Activated CD8-positive, alpha-beta memory T cell treated with anti-CD3 and anti-CD28 coated beads for 36 hours (primary cell): ENCODE measurements around the gene DGUOK. TPM values are rescaled to one million over a fixed set of nuclear protein-coding genes. Genes with fewer than 3 reads are reported as not detected.

Source experiments
- CTCF ChIA-PET: fragments of 350-600 bp; sonication (Branson Sonifier 250); formaldehyde crosslinking; loops from one replicate; lab custom pipeline; 2021; ENCODE audit warnings: antibody characterized with exemption; lab: Charles Lee
- POLR2A ChIA-PET: fragments of 350-600 bp; sonication (Branson Sonifier 250); formaldehyde crosslinking; loops from one replicate; lab custom pipeline; 2021; ENCODE audit warnings: antibody characterized with exemption; lab: Charles Lee
- total RNA-seq, 2 experiments: library from RNA; stranded (reverse); gene quantifications; one replicate each; pipeline ENCODE4 v1.2.3, GENCODE V29; 2021

Gene DGUOK
- total RNA-seq, 2 experiments from 2014 or later, result 92.2 to 99.4 TPM

GRCh38 chr2:73982140-73982617 is 55.5 kb downstream of the DGUOK start:
- POLR2A ChIA-PET, result interaction anchor here (1.0 to 1.1 kb wide), 2 partner anchors 11 to 55 kb away, joined by 3 read pairs; partner anchors contain the start of gene DGUOK
- CTCF ChIA-PET, result interaction anchor here (1.1 kb wide), 1 partner anchor 138 kb away, joined by 3 read pairs; no protein-coding TSS in a partner anchor

- CTCF ChIA-PET, result interaction anchor here (1.5 to 1.9 kb wide), 2 partner anchors 13 to 20 kb away, joined by 4 to 5 read pairs; no protein-coding TSS in a partner anchor
- POLR2A ChIA-PET, result no interaction called here
Measured at GRCh38 chr2:73983322-73984202, 56.9 kb downstream of the DGUOK start.

GRCh38 chr2:73984203-73984921 is 57.7 kb downstream of the DGUOK start, which contains the start of gene TET3:
Gene TET3, plus strand, starts transcription at chr2:73984910. Its CDS starts 1,494 bp downstream, at chr2:73986404.
- ChIA-PET POLR2A (no interaction called here), CTCF (interaction anchor here (1.5 to 1.9 kb wide), 2 partner anchors 13 to 21 kb away, joined by 4 to 5 read pairs; no protein-coding TSS in a partner anchor)

- CTCF ChIA-PET, result interaction anchor here (1.9 kb wide), 1 partner anchor 14 kb away, joined by 4 read pairs; no protein-coding TSS in a partner anchor
- POLR2A ChIA-PET, result no interaction called here
Measured at GRCh38 chr2:73984922-73985307, 58.2 kb downstream of the DGUOK start.

GRCh38 chr2:73985308-73986084 is 58.8 kb downstream of the DGUOK start:
- CTCF ChIA-PET, result interaction anchor here (1.2 to 1.5 kb wide), 2 partner anchors 16 to 78 kb away, joined by 3 to 5 read pairs; no protein-coding TSS in a partner anchor
- POLR2A ChIA-PET, result interaction anchor here (0.6 to 1.5 kb wide), 3 partner anchors 22 to 135 kb away, joined by 3 to 6 read pairs (median 5); partner anchors contain the start of gene DGUOK

- CTCF ChIA-PET, result interaction anchor here (1.1 to 2.1 kb wide), 5 partner anchors 10 to 161 kb away, joined by 3 to 10 read pairs (median 5); partner anchors contain the start of gene STAMBP
- POLR2A ChIA-PET, result interaction anchor here (0.6 to 1.5 kb wide), 5 partner anchors 15 to 134 kb away, joined by 3 to 6 read pairs (median 4); partner anchors contain the start of gene DGUOK
Measured at GRCh38 chr2:73986085-73986681, 59.5 kb downstream of the DGUOK start.

DNA sequence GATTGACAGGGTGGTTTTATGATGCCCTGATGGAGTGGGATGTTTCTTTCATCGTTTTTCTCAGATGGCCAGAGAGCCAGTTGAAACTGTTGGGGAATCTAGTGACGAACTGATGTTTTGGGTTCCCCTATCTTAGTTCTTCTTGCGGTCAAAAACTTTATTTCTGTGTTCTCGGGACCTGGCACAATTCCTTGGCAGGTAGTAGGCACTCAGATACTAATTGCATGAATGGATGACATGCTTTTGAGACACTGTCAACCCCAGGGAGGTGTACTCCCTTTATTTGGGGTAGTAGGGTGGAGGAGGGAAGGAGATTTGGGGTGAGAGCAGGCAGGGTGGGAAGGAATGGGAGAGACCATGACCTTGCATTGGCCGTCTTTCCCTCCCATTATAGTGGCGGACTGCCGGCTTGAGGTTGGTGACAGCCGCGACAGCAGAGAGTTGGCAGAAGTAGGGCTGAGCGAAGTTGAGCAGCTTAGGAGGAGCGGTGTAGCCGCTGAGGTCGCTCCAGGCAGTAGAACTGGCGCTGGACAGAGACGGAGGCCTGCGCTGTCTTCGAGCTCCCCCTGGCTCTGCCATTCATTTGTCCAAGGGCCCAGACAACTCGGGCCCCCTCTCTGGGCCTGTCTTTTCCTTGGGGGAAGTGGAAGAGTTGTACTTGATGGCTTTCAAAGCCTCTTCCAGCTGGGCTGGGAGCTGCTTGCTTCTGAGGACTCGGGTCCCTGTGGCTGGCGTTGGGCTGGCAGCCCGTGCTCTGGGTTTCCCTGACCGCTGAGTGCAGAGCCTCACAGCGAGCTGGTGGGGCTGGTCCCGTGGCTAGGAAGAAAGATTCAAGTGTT is 60.6 kb downstream of the DGUOK start:
- POLR2A ChIA-PET, result interaction anchor here (0.8 to 1.1 kb wide), 3 partner anchors 13 to 212 kb away, joined by 3 to 4 read pairs (median 3); no protein-coding TSS in a partner anchor
- CTCF ChIA-PET, result interaction anchor here (0.8 to 2.1 kb wide), 12 partner anchors 9 to 162 kb away, joined by 3 to 10 read pairs (median 4); partner anchors contain the start of gene STAMBP

DNA sequence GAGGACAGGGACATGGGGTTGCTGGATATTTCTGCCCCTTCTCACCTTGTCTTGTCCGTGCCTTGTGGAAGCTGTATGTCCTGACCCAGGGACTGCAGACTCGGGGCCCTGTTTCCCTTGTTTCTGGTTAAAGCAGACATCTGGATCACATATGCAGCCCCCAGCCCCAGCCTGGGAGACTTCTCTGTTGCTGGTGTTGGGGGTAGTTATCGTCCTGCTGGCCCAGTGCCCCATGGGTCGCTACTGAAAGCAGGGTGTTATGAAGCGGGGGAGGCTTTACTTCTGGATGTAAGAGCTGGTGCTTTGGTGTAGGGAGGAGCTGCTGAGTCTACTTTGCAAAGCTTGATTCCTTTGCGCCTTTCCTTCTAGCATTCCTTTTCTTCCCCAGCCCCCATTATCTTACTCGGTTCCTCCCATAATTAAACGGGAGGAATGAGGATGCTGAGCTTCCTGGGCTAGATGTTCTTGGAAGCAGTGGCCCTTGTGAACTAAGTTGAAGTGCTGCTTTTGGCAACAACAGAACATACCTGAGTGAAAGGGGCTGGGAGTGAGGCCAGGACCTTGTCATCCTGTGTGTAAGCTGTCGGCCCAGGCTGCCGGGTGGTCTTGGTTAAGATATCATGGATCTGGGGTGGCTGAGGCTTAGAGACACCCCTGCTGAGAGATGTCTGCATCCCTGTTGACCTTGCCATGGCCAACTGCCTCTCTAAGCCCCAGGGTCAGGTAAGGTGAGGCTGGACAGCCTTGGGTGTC is 61.4 kb downstream of the DGUOK start:
- CTCF ChIA-PET, result interaction anchor here (0.7 to 2.1 kb wide), 13 partner anchors 8 to 161 kb away, joined by 3 to 10 read pairs (median 4); no protein-coding TSS in a partner anchor
- POLR2A ChIA-PET, result no interaction called here

DNA sequence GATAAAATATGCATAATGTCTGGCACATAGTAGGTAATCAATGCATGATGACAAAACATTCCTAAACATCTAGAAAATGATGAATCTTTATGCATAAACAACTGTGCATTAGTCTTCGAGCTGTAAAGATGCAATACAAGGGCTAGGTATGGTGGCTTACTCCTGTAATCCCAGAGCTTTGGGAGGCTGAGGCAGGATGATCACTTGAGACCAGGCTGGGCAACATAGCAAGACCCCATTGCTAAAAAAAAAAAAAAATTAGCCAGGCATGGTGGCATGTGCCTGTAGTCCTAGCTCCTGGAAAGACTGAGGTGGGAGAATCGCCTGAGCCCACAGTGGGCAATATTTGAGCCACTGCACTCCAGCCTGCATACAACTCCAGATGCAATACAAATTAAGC is 63.3 kb downstream of the DGUOK start:
- POLR2A ChIA-PET, result no interaction called here
- CTCF ChIA-PET, result no interaction called here

- CTCF ChIA-PET, result no interaction called here
- POLR2A ChIA-PET, result no interaction called here
Measured at GRCh38 chr2:73990531-73990930, 63.9 kb downstream of the DGUOK start.

GRCh38 chr2:73992036-73992435 is 65.4 kb downstream of the DGUOK start:
- ChIA-PET CTCF (no interaction called here), POLR2A (no interaction called here)

GRCh38 chr2:73993376-73993775 is 66.7 kb downstream of the DGUOK start:
- CTCF ChIA-PET, result no interaction called here
- POLR2A ChIA-PET, result no interaction called here

DNA sequence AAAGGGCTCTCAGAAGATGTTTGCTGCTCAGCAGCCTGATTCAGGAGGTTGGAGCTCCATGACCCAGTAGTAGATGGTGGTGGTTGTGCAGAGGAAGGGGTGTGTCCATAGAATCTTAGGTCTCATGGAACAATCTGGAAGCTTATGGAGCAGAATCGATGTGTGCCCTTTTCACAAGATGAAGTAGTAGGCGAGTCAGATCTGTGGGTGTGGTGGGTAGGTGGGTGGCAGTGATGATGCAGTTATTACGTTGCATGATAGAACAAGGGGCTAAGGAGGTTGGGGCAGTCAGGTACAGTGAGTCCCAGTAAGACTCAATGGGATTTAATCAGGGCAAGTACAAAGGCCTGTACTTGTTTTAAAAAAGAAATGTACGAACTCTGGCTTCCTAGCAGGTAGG is 67.1 kb downstream of the DGUOK start:
- POLR2A ChIA-PET, result no interaction called here

GRCh38 chr2:73994178-73994831 is 67.6 kb downstream of the DGUOK start:
- CTCF ChIA-PET, result interaction anchor here (0.7 kb wide), 2 partner anchors 14 to 42 kb away, joined by 3 read pairs; no protein-coding TSS in a partner anchor
- POLR2A ChIA-PET, result no interaction called here

More for the DNA sequence above, 67.1 kb downstream of the DGUOK start:
- CTCF ChIA-PET, result no interaction called here

DNA sequence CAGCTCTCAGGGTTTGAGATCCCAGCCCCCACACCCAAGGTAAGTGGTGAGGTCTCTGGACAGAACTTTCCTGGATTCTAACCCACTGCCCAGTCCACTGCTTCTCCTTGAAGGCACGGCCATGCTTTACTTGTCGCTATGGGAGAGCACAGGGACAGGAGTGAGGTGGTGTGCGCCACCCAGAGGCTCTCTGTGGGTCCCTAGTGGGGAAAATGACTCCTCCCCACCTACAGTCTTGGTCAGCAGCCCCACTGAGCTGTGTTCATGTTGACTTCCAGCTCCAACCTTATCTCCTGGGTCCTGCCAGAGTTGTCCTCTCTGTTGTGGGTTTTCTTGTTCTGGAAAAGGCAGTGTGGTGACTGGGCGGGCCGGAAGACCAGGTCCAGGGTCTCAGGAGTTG is 69.1 kb downstream of the DGUOK start:
- ChIA-PET CTCF (interaction anchor here (1.0 to 3.2 kb wide), 4 partner anchors 9 to 151 kb away, joined by 3 to 10 read pairs (median 3); partner anchors contain the start of gene BOLA3), POLR2A (no interaction called here)

DNA sequence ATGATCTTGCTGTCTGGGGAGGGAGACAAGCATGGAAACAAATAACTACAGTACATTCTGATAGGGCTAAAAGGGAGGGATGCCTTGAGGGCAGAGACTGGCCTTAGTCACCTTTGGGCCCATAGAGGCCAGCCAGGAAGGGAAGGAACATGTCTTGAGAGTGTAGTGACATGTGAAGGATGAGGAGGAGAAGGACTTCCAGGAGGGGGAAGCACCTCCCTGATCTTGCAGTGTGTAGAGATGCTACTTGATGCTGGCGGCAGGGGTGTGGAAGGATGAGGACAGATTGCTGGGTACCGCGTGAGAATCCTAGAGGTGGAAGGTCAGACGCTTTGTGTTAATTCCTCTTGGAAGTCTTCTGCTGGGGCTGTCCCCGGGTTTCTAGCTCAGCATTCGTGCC is 71.1 kb downstream of the DGUOK start:
- ChIA-PET POLR2A (no interaction called here), CTCF (interaction anchor here (0.5 to 3.2 kb wide), 2 partner anchors 11 to 116 kb away, joined by 3 to 10 read pairs; no protein-coding TSS in a partner anchor)
